Activated CD4-positive, alpha-beta T cell treated with anti-CD3 and anti-CD28 coated beads for 36 hours (primary cell): Measurements from ENCODE around the gene TDRD1. TPM values are rescaled to one million over a fixed set of nuclear protein-coding genes. Genes with fewer than 3 reads are reported as not detected.

Source experiments
- ATAC-seq: fragments of 200-7000 bp; cut with Tn5 transposase; one replicate; pipeline ENCODE4 v1.10.0; 2021; ENCODE audit warnings: mild to moderate bottlenecking, moderate library complexity
- CTCF ChIA-PET: fragments of 350-600 bp; sonication (Branson Sonifier 250); formaldehyde crosslinking; loops from one replicate; lab custom pipeline; 2021; ENCODE audit warnings: antibody characterized with exemption; lab: Charles Lee
- POLR2A ChIA-PET: fragments of 350-600 bp; sonication (Branson Sonifier 250); formaldehyde crosslinking; loops from one replicate; lab custom pipeline; 2021; ENCODE audit warnings: antibody characterized with exemption, inconsistent platforms; lab: Charles Lee
- DNase-seq: peaks from one replicate; pipeline ENCODE4 v3.0.0-alpha.2; 2020
- H3K27ac Mint-ChIP-seq: one replicate; pipeline ENCODE4 v1.8.0; 2021; ENCODE audit warnings: mixed read lengths
- H3K27me3 Mint-ChIP-seq: one replicate; pipeline ENCODE4 v1.8.0; 2021; ENCODE audit warnings: mixed read lengths
- H3K36me3 Mint-ChIP-seq: one replicate; pipeline ENCODE4 v1.8.0; 2021; ENCODE audit warnings: low read depth, mixed read lengths
- H3K4me1 Mint-ChIP-seq: one replicate; pipeline ENCODE4 v1.8.0; 2021; ENCODE audit warnings: mixed read lengths
- H3K4me3 Mint-ChIP-seq: one replicate; pipeline ENCODE4 v1.8.0; 2021; ENCODE audit warnings: mild to moderate bottlenecking, moderate library complexity, mixed read lengths
- H3K9me3 Mint-ChIP-seq: one replicate; pipeline ENCODE4 v1.8.0; 2021; ENCODE audit warnings: low read depth, mixed read lengths
- intact Hi-C, 2 experiments: fragments of 100-400 bp; cut with DNase I in 1 of 2; cut with micrococcal nuclease in 1 of 2; formaldehyde crosslinking; loops; one replicate each; pipeline versions ENCODE4 v1.14.2 to v1.15.1; 2022 to 2024; cut with DNase I, micrococcal nuclease
- total RNA-seq, 2 experiments: library from RNA; stranded (reverse); gene quantifications; one replicate each; pipeline ENCODE4 v1.2.3, GENCODE V29; 2021

Gene TDRD1
- total RNA-seq, 2 experiments from 2014 or later: 0.21 to 0.25 TPM

DNA sequence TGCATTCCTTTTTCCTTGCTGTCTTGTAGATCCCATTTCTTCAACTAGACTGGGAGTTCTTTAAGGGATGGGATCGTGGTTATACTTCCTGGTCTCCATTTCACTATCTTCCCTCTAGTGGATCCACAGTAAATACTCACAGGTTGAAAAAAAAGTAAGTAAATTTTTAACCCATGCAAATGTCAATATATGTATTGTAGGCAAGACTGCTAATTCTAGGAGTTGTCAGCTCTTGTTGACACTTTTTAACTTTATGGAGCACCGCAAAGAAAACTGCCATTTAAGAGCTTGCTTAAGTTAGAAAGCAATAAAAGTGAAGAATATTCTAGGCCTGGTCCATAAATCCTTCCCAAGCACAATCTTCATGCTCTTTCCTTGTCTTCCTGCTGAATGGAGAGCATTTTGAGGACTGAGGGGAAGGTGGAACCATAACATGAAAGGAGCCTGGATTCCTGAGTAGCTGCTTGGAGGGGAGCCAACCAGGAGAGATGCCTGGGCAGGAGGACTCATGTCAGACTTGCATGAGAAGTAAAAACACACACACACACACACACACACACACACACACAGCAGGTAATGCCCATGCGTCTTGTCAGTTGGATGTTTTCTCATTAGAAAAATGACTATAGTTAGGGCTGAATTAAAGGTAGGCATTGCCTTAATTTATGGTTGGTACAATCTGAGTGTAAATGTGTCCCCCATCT is 92.1 kb downstream of the TDRD1 start:
- ChIA-PET CTCF (interaction anchor here (0.7 kb wide), 1 partner anchor 58 kb away, joined by 3 read pairs; no protein-coding TSS in a partner anchor), POLR2A (no interaction called here)
- DNase-seq (no peak), ATAC-seq (no peak)
- Mint-ChIP-seq H3K27me3 (peaks cover 12% of the 10 kb centered on the region), H3K27ac (no peak overlapping the region), H3K36me3 (no peaks in the 10 kb centered on the region), H3K4me1 (no peaks in the 10 kb centered on the region), H3K4me3 (no peak overlapping the region), H3K9me3 (no peaks in the 10 kb centered on the region)
- intact Hi-C loops: no loop called here

- Mint-ChIP-seq H3K9me3 (no peaks in the 10 kb centered on the region), H3K4me1 (no peaks in the 10 kb centered on the region), H3K27me3 (peaks cover 12% of the 10 kb centered on the region), H3K4me3 (no peak overlapping the region), H3K27ac (no peak overlapping the region), H3K36me3 (no peaks in the 10 kb centered on the region)
- no peak for ATAC-seq
- POLR2A ChIA-PET: no interaction called here
- no peak for DNase-seq
- CTCF ChIA-PET: interaction anchor here (0.7 to 1.4 kb wide), 2 partner anchors 32 to 58 kb away, joined by 3 to 4 read pairs; no protein-coding TSS in a partner anchor
- intact Hi-C loops: no loop called here
These were observed 92.6 kb downstream of the TDRD1 start for GRCh38 chr10:114271779-114272167.

DNA sequence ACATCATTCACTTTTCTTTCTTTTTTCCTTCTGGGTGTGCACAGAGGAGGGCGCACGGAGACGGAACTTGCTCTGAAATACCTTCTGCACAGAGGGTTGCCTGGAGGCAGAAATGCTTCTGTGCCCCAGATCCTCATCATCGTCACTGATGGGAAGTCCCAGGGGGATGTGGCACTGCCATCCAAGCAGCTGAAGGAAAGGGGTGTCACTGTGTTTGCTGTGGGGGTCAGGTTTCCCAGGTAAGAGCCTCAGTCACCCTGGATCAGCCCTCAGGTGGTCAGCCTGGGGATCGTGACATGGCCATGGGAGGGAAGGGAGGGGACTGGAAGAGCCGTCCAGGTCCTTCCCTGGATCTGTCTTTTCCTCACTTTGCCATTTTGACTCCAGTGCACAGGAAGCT is 93.5 kb downstream of the TDRD1 start:
- DNase-seq (no peak), ATAC-seq (no peak)
- ChIA-PET POLR2A (interaction anchor here (0.6 kb wide), 1 partner anchor 12 kb away, joined by 3 read pairs; no protein-coding TSS in a partner anchor), CTCF (interaction anchor here (0.6 to 1.4 kb wide), 2 partner anchors 31 to 436 kb away, joined by 3 to 4 read pairs; no protein-coding TSS in a partner anchor)
- H3K4me3 Mint-ChIP-seq: no peak overlapping the region
- no peaks in the 10 kb centered on the region for H3K36me3 Mint-ChIP-seq
- H3K27me3 Mint-ChIP-seq: peaks cover 15% of the 10 kb centered on the region
- intact Hi-C loops: no loop called here
- no peaks in the 10 kb centered on the region for H3K9me3 Mint-ChIP-seq
- H3K4me1 Mint-ChIP-seq: no peaks in the 10 kb centered on the region
- no peak overlapping the region for H3K27ac Mint-ChIP-seq

DNA sequence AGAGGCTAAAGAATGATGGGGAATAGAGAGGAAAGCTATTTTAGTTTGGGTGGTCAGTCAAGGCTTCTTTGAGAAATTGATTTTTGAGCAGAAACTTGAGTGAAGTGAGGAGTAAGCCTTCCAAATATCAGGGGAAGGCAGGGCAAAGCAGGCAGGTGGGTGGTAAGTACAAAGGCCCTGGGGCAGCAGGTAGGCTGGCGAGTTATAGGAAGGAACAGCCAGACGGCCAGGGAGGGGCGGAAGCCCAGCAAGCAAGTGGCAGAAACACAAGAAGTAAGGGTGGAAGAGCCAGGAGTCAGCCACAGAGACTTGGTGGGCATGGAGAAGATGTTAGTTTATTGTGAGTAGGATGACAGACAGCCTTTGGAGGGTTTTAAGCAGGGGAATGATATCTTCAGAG is 94.8 kb downstream of the TDRD1 start:
- H3K9me3 Mint-ChIP-seq: no peaks in the 10 kb centered on the region
- H3K4me1 Mint-ChIP-seq: no peaks in the 10 kb centered on the region
- intact Hi-C loops: no loop called here
- POLR2A ChIA-PET: no interaction called here
- CTCF ChIA-PET: no interaction called here
- DNase-seq (no peak), ATAC-seq (no peak)
- no peaks in the 10 kb centered on the region for H3K36me3 Mint-ChIP-seq
- H3K4me3 Mint-ChIP-seq: no peak overlapping the region
- no peak overlapping the region for H3K27ac Mint-ChIP-seq
- H3K27me3 Mint-ChIP-seq: peaks cover 17% of the 10 kb centered on the region

GRCh38 chr10:114274616-114275453 is 95.7 kb downstream of the TDRD1 start:
- CTCF ChIA-PET: no interaction called here
- intact Hi-C loops: no loop called here
- Mint-ChIP-seq H3K27me3 (peaks cover 17% of the 10 kb centered on the region), H3K36me3 (no peaks in the 10 kb centered on the region), H3K4me1 (no peaks in the 10 kb centered on the region), H3K27ac (no peak overlapping the region), H3K4me3 (no peak overlapping the region), H3K9me3 (no peaks in the 10 kb centered on the region)
- no peak for ATAC-seq
- POLR2A ChIA-PET: no interaction called here
- DNase-seq: no peak

DNA sequence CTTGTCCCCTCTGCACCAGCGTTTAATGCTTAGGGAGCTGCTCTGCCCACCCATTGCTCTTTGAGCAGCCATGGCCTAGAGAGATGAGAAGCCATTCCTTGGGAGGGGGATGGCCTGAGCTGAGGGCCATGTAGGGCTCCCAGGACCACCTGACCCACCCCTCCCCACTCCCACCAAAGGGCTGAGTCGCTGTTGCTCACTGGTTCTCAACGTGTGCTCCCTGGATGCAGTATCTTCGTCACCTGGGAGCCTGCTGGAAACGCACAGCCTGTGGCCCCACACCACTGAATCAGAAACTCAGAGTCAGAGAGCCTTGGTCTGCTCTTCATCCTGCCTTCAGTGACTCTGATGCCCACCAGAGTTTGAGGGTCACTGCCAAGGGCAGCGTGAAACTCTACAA is 96.9 kb downstream of the TDRD1 start:
- CTCF ChIA-PET: no interaction called here
- no peak overlapping the region for H3K4me3 Mint-ChIP-seq
- H3K9me3 Mint-ChIP-seq: no peaks in the 10 kb centered on the region
- ATAC-seq (no peak), DNase-seq (no peak)
- no peaks in the 10 kb centered on the region for H3K36me3 Mint-ChIP-seq
- intact Hi-C loops: no loop called here
- POLR2A ChIA-PET: no interaction called here
- H3K4me1 Mint-ChIP-seq: no peaks in the 10 kb centered on the region
- H3K27me3 Mint-ChIP-seq: peaks cover 17% of the 10 kb centered on the region
- H3K27ac Mint-ChIP-seq: no peak overlapping the region

DNA sequence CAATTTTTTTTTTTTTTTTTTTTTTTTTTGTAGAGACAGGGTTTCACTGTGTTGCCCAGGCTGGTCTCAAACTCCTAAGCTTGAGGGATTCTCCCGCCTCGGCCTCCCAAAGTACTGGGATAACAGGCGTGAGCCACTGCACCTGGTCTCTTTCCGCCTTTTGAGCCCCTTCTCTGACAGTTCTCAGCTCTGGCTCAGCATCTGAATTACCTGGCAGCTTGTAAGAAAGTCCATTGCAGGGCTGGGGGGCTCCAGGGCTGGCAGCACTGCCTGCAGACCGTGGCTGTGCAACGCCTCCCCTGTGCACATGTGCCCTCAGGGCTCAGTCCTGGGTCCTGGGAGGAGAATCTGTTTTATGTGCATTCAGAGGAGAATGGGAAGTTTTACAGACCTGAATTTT is 97.5 kb downstream of the TDRD1 start:
- Mint-ChIP-seq H3K36me3 (no peaks in the 10 kb centered on the region), H3K9me3 (no peaks in the 10 kb centered on the region), H3K4me3 (no peak overlapping the region), H3K27me3 (peaks cover 17% of the 10 kb centered on the region), H3K27ac (no peak overlapping the region), H3K4me1 (no peaks in the 10 kb centered on the region)
- intact Hi-C loops: no loop called here
- POLR2A ChIA-PET: no interaction called here
- CTCF ChIA-PET: no interaction called here
- ATAC-seq: no peak
- no peak for DNase-seq

GRCh38 chr10:114278140-114278883 is 99.2 kb downstream of the TDRD1 start:
- no peak for ATAC-seq
- POLR2A ChIA-PET: interaction anchor here (0.6 kb wide), 1 partner anchor 144 kb away, joined by 3 read pairs; no protein-coding TSS in a partner anchor

GRCh38 chr10:114278884-114279191 is 99.7 kb downstream of the TDRD1 start:
- peaks cover 12% of the 10 kb centered on the region for H3K27me3 Mint-ChIP-seq
- no peak for ATAC-seq
- no peak overlapping the region for H3K4me3 Mint-ChIP-seq
- no peak overlapping the region for H3K27ac Mint-ChIP-seq
- H3K4me1 Mint-ChIP-seq: no peaks in the 10 kb centered on the region
- intact Hi-C loops: no loop called here
- POLR2A ChIA-PET: interaction anchor here (0.6 kb wide), 1 partner anchor 144 kb away, joined by 3 read pairs; no protein-coding TSS in a partner anchor
- H3K36me3 Mint-ChIP-seq: no peaks in the 10 kb centered on the region
- H3K9me3 Mint-ChIP-seq: no peaks in the 10 kb centered on the region
- CTCF ChIA-PET: no interaction called here
- no peak for DNase-seq

More at GRCh38 chr10:114278140-114278883, 99.2 kb downstream of the TDRD1 start:
- Mint-ChIP-seq H3K4me3 (no peak overlapping the region), H3K9me3 (no peaks in the 10 kb centered on the region), H3K36me3 (no peaks in the 10 kb centered on the region), H3K4me1 (no peaks in the 10 kb centered on the region), H3K27me3 (peaks cover 12% of the 10 kb centered on the region), H3K27ac (no peak overlapping the region)
- CTCF ChIA-PET: interaction anchor here (0.6 kb wide), 1 partner anchor 18 kb away, joined by 3 read pairs; no protein-coding TSS in a partner anchor
- intact Hi-C loops: no loop called here
- DNase-seq: no peak

GRCh38 chr10:114279289-114279688 is 100.1 kb downstream of the TDRD1 start:
- peaks cover 10% of the 10 kb centered on the region for H3K27me3 Mint-ChIP-seq
- ATAC-seq (no peak), DNase-seq (no peak)
- H3K27ac Mint-ChIP-seq: no peak overlapping the region
- no peak overlapping the region for H3K4me3 Mint-ChIP-seq
- H3K4me1 Mint-ChIP-seq: no peaks in the 10 kb centered on the region
- intact Hi-C loops: no loop called here
- CTCF ChIA-PET: no interaction called here
- no peaks in the 10 kb centered on the region for H3K9me3 Mint-ChIP-seq
- POLR2A ChIA-PET: no interaction called here
- H3K36me3 Mint-ChIP-seq: no peaks in the 10 kb centered on the region

- ATAC-seq: no peak
- H3K27me3 Mint-ChIP-seq: peaks cover 6% of the 10 kb centered on the region
- DNase-seq: no peak
- H3K9me3 Mint-ChIP-seq: no peaks in the 10 kb centered on the region
- POLR2A ChIA-PET: no interaction called here
- intact Hi-C loops: no loop called here
- no peaks in the 10 kb centered on the region for H3K4me1 Mint-ChIP-seq
- CTCF ChIA-PET: interaction anchor here (0.6 kb wide), 1 partner anchor 1372 kb away, joined by 3 read pairs; no protein-coding TSS in a partner anchor
- no peak overlapping the region for H3K27ac Mint-ChIP-seq
- H3K4me3 Mint-ChIP-seq: no peak overlapping the region
- H3K36me3 Mint-ChIP-seq: no peaks in the 10 kb centered on the region
These were observed 100.9 kb downstream of the TDRD1 start for GRCh38 chr10:114279901-114280644.
